Ovary (tissue), 9 donors: Measurements from ENCODE around the gene GAS2L2. TPM values are rescaled to one million over a fixed set of nuclear protein-coding genes. Genes with fewer than 3 reads are reported as not detected.
A peak's percentile ranks its signal among the peaks of the same experiment; 100 is the strongest.

Experiments used
- DNase-seq, 5 donors: peaks; one replicate each; pipeline ENCODE4 v3.0.0-alpha.2; 2019 to 2020
- H3K27ac ChIP-seq, 2 donors: fragments of 200-600 bp; one replicate each; pipeline versions ENCODE4 v1.5.1 to v1.8.0; 2019 to 2022
- H3K27me3 ChIP-seq: fragments of 200-600 bp; one replicate; pipeline ENCODE4 v1.8.0; 2022
- H3K36me3 ChIP-seq: fragments of 200-600 bp; sonication (generic); one replicate; pipeline ENCODE4 v1.5.1; 2019
- H3K4me1 ChIP-seq: one replicate; pipeline ENCODE4 v1.8.1; 2013; ENCODE audit warnings: mild to moderate bottlenecking, moderate library complexity; ENCODE audit not compliant: insufficient read depth
- H3K4me3 ChIP-seq: fragments of 200-600 bp; sonication (generic); one replicate; pipeline ENCODE4 v1.5.1; 2017
- H3K9me3 ChIP-seq, 2 donors: fragments of 200-600 bp in 1 of 2; sonication (generic) in 1 of 2; one replicate each; pipeline versions ENCODE4 v1.5.1 to v1.8.1; 2013 to 2019; ENCODE audit warnings: mild to moderate bottlenecking in 1 of 2, moderate library complexity in 1 of 2
- CTCF ChIP-seq, 3 donors: fragments of 450-650 bp in 2 of 3; fragments of 200-600 bp in 1 of 3; IDR thresholded peaks; one replicate each; pipeline versions ENCODE4 v1.5.1 to v1.8.0; 2016 to 2022; ENCODE audit warnings: antibody characterized with exemption in 3 of 3, mild to moderate bottlenecking in 1 of 3
- EP300 ChIP-seq: sonication (generic); formaldehyde crosslinking; IDR thresholded peaks from one replicate; pipeline ENCODE4 v1.6.1; 2017; ENCODE audit warnings: antibody characterized with exemption
- POLR2A ChIP-seq: fragments of 450-650 bp; IDR thresholded peaks from one replicate; pipeline ENCODE4 v1.6.1; 2017; ENCODE audit warnings: antibody characterized with exemption, mild to moderate bottlenecking, moderate library complexity
- WGBS, 3 donors: extraction: QIAGEN DNeasy Blood & Tissue Kit in 1 of 3; methylation state at CpG; one replicate each; pipeline versions ENCODE4 v1.1.5 to v1.1.7; 2013 to 2017; 5-methylcytosine and 5-hydroxymethylcytosine counted together
- intact Hi-C, 4 donors: fragments of 100-400 bp; cut with DNase I; formaldehyde crosslinking; loops; one replicate each; pipeline versions ENCODE4 v1.11.0 to v1.15.1; 2022 to 2023
- polyA plus RNA-seq, 2 donors: library from polyadenylated mRNA; stranded (reverse); fragments of 200-250 nt in 1 of 2; fragments of 350-450 nt in 1 of 2; fragmentation: Illumina TruSeq in 1 of 2; extraction: RNeasy Lipid Tissue Mini Kit (QIAGEN cat#74804) in 1 of 2; gene quantifications; one replicate each; pipeline ENCODE4 v1.2.3, GENCODE V29; 2013 to 2014
- total RNA-seq, 7 donors: library from RNA; depleted of rRNA in 2 of 7; stranded (reverse); fragments of >200 nt in 2 of 7; fragmentation: NEBNext Ultra II Directional in 3 of 7; extraction: Animal tissue kit (Norgen Biotek cat#: 25700) in 3 of 7; gene quantifications; one replicate each; pipeline versions ENCODE4 v1.1.0 to v1.2.4, GENCODE V29; 2016 to 2023
- donor health status: DM: no; HTN: no; CAD: no; lungs with moderate emphysema.
- donor health status: DM: no; HTN: no; CAD: no.
- donor health status: Bipolar disorder and iron deficiency.
- donor health status: DM: yes; HTN: yes; CAD: no.
- donor health status: DM: no; HTN: no; CAD: no.
- donor health status: DM: yes; HTN: yes; CAD: no.

The GAS2L2 gene
- total and polyA plus RNA-seq, 9 donors = 0.02 to 9.0 (median 0.61) TPM; not detected in 3

GRCh38 chr17:35735036-35735805 lies 17.8 kb downstream of the GAS2L2 start:
- Histone ChIP-seq H3K27ac (no peak overlapping the region), H3K4me3 (no peak overlapping the region), H3K27me3 (no peaks in the 10 kb centered on the region), H3K9me3 (no peaks in the 10 kb centered on the region), H3K36me3 (no peaks in the 10 kb centered on the region), H3K4me1 (peaks cover 7% of the 10 kb centered on the region)
- 79 to 89% (median 85%) methylated on average over 29 of the region's 29 CpGs for WGBS, 3 donors
- intact Hi-C loops = no loop called here
- DNase-seq = no peak
- TF ChIP-seq CTCF (IDR thresholded peaks at IDR 0.05) = no peak
- no peak for TF ChIP-seq POLR2A
- no peak for TF ChIP-seq EP300

GRCh38 chr17:35734396-35734795 lies 18.6 kb downstream of the GAS2L2 start:
- H3K27me3 ChIP-seq = no peaks in the 10 kb centered on the region
- no peak overlapping the region for H3K4me3 ChIP-seq
- 76 to 84% (median 84%) methylated on average over 7 of the region's 7 CpGs for WGBS, 3 donors
- no peak overlapping the region for H3K27ac ChIP-seq
- TF ChIP-seq EP300 (no peak), POLR2A (no peak), CTCF (IDR thresholded peaks at IDR 0.05) (no peak)
- H3K9me3 ChIP-seq = no peaks in the 10 kb centered on the region
- H3K4me1 ChIP-seq = peaks cover 7% of the 10 kb centered on the region
- no peak for DNase-seq
- intact Hi-C loops = no loop called here
- H3K36me3 ChIP-seq = no peaks in the 10 kb centered on the region

GRCh38 chr17:35733366-35733765 lies 19.7 kb downstream of the GAS2L2 start:
- Histone ChIP-seq H3K9me3 (no peaks in the 10 kb centered on the region), H3K4me3 (no peak overlapping the region), H3K27ac (no peak overlapping the region), H3K27me3 (no peaks in the 10 kb centered on the region), H3K36me3 (no peaks in the 10 kb centered on the region), H3K4me1 (peaks cover 7% of the 10 kb centered on the region)
- DNase-seq = no peak
- intact Hi-C loops = no loop called here
- WGBS, 3 donors = 85 to 92% (median 88%) methylated on average over 6 of the region's 6 CpGs
- no peak for TF ChIP-seq POLR2A
- no peak for TF ChIP-seq EP300
- TF ChIP-seq CTCF (IDR thresholded peaks at IDR 0.05) = no peak

- Histone ChIP-seq H3K27me3 (no peaks in the 10 kb centered on the region), H3K4me3 (no peak overlapping the region), H3K36me3 (no peaks in the 10 kb centered on the region), H3K4me1 (peaks cover 7% of the 10 kb centered on the region), H3K9me3 (no peaks in the 10 kb centered on the region), H3K27ac (peak overlapping the region in 1 of 2 donors; percentile 40)
- TF ChIP-seq CTCF (IDR thresholded peaks at IDR 0.05) = no peak
- TF ChIP-seq POLR2A = no peak
- TF ChIP-seq EP300 = no peak
- intact Hi-C loops = no loop called here
- WGBS, 3 donors = 74 to 87% (median 78%) methylated on average over 1 of the region's 1 CpG
- no peak for DNase-seq
Measured at GRCh38 chr17:35732806-35733136, 20.3 kb downstream of the GAS2L2 start.
